ENCODE measurements around the gene SLC5A8. TPM values are rescaled to one million over a fixed set of nuclear protein-coding genes. Genes with fewer than 3 reads are reported as not detected.
A peak's percentile ranks its signal among the peaks of the same experiment; 100 is the strongest.

The SLC5A8 gene, protein sequence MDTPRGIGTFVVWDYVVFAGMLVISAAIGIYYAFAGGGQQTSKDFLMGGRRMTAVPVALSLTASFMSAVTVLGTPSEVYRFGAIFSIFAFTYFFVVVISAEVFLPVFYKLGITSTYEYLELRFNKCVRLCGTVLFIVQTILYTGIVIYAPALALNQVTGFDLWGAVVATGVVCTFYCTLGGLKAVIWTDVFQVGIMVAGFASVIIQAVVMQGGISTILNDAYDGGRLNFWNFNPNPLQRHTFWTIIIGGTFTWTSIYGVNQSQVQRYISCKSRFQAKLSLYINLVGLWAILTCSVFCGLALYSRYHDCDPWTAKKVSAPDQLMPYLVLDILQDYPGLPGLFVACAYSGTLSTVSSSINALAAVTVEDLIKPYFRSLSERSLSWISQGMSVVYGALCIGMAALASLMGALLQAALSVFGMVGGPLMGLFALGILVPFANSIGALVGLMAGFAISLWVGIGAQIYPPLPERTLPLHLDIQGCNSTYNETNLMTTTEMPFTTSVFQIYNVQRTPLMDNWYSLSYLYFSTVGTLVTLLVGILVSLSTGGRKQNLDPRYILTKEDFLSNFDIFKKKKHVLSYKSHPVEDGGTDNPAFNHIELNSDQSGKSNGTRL
- total RNA-seq (not detected), polyA plus RNA-seq (not detected)
- long read RNA-seq, donor 1 = 0 reads
- long read RNA-seq, donor 2 = 0 reads

DNA sequence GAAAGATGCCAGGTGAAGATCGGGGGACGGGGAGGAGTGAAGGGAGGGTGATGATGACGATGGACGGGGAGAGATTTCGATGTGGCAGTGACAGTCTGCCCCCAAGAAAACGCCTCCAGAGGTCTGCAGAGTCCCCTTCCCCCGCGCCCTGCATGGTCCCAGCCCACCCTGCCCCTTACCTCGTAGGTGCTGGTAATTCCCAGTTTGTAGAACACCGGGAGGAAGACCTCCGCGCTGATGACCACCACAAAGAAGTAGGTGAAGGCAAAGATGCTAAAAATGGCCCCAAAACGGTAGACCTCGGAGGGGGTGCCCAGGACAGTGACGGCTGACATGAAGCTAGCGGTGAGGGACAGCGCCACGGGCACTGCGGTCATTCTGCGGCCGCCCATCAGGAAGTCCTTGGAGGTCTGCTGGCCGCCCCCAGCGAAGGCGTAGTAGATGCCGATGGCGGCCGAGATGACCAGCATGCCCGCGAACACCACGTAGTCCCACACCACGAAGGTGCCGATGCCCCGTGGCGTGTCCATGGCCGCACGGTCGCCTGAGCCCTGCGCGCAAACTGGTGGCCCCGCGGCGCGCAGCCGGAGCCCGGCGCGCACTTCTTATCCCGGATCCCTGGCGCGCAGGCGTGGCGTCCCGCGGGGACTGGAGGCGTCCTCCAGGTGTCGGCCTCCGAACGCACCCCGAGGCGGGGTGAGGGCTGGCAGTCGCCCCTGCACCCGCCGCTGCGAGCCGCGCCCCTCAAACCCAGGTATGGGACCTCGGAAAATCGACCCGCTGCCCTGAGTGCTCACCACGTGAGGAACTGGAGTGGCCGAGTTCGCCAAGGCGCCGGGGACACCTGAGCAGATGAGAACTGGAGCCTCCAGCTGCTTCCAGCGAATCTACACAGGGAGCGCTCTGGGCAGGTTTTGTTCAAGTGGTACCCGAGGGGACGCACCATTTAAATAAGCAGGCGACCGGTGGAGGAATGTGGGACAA lies at the start of gene SLC5A8:
Gene SLC5A8 (minus strand): TSS at position 920 of the 984 bp plus-strand sequence. CDS start 390 bp downstream, at position 530.
- Histone ChIP-seq H3K4me1 (ENCODE audit: control insufficient read depth in 1 of 2, insufficient read depth in 2 of 2, low read length in 2 of 2) (no peaks in the 10 kb centered on the region), H3K27ac (ENCODE audit: low read depth in 1 of 2, low read length in 2 of 2) (no peak within 1 kb of the TSS), H3K9me3 (ENCODE audit: control insufficient read depth, low read length) (peaks cover 1% of the 10 kb centered on the region), H3K27me3 (ENCODE audit: control insufficient read depth in 1 of 2, insufficient read depth in 2 of 2, low read length in 1 of 2) (peaks cover 0 to 2% of the 10 kb centered on the region in 2 donors), H3K4me3 (ENCODE audit: low read length in 2 of 2) (no peak within 1 kb of the TSS), H3K36me3 (ENCODE audit: control insufficient read depth in 1 of 2, insufficient read depth in 2 of 2, low read length in 1 of 2) (no peaks in the 10 kb centered on the region)
- intact Hi-C loops (cut with DNase I) = no loop called here
- 6 to 7% methylated on average over 77 to 80 of the region's 80 CpGs for WGBS, 2 donors
- DNase-seq (no peak), ATAC-seq (ENCODE audit: low FRiP score) (no peak)

DNA sequence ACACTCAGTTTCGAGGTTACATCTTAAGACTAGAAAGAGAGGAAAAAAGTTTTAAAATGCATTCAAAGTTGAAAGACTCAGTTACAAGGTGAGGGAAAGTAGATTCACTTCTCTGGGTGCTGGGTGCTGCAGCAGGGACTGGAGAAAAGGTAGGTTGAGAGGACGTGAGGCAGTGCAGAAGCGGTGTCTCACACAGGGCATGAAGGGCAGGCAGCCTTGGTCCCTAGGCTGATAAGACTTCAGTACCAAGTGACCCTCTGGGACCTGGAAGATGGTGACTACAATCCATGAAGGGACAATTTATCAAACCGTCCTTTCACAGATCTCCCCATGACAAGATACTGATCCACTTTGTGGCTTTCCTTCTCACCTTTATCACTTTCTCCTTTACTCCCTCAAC lies 47.3 kb upstream of the SLC5A8 start:
- H3K4me1 ChIP-seq (ENCODE audit: control insufficient read depth in 1 of 2, insufficient read depth in 2 of 2, low read length in 2 of 2) = peaks cover 0 to 1% of the 10 kb centered on the region in 2 donors
- WGBS, 2 donors = 80 to 82% methylated on average over 4 of the region's 4 CpGs

DNA sequence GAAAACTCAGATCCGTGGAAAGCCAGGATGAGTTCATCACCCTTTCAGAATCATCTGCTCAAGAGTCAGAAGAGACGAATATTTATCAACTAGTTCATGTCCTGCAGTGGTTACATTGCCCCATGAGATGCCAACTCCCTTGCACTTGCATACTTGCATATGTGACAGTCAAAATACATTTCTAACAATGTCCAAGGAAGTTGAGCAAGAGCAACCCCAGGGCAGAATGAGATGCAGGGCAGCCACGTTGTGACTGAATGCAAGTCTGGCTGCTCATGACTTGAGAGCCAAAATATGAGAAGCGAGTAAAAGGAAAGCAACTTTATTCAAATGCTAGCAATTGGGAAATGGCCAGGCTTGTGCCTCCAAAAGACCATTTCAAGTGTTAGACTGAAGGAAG lies 46.2 kb upstream of the SLC5A8 start:
- no peaks in the 10 kb centered on the region for H3K27me3 ChIP-seq (ENCODE audit: control insufficient read depth in 1 of 2, insufficient read depth in 2 of 2, low read length in 1 of 2)
- no peak for DNase-seq
- 58 to 63% methylated on average over 4 of the region's 4 CpGs for WGBS, 2 donors

More for the DNA sequence above, 47.3 kb upstream of the SLC5A8 start:
- ATAC-seq (ENCODE audit: low FRiP score) (no peak), DNase-seq (no peak)
- no peaks in the 10 kb centered on the region for H3K27me3 ChIP-seq (ENCODE audit: control insufficient read depth in 1 of 2, insufficient read depth in 2 of 2, low read length in 1 of 2)
- no peaks in the 10 kb centered on the region for H3K36me3 ChIP-seq (ENCODE audit: control insufficient read depth in 1 of 2, insufficient read depth in 2 of 2, low read length in 1 of 2)
- H3K9me3 ChIP-seq (ENCODE audit: control insufficient read depth, low read length) = peaks cover 3% of the 10 kb centered on the region
- H3K4me3 ChIP-seq (ENCODE audit: low read length in 2 of 2) = no peak overlapping the region
- H3K27ac ChIP-seq (ENCODE audit: low read depth in 1 of 2, low read length in 2 of 2) = no peak overlapping the region
- intact Hi-C loops (cut with DNase I) = no loop called here

DNA sequence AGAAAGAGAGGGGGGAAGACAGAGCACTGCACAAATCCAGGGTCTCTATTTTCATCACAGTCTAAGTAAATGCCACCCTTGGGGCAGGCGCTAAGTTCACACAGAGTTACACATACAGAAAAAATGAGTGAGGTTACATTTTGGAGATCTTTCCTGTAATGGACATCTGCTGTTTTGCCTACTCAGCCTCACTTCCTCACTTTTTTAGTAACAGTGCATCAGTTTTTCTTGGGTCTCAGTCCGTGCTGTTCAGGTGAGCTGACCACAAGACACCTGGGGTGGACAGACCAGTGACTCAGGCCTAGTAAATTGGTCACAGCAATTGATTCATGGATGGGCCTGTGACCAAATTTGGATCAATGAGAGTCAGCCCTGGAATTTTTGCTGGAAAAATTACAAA lies 33.6 kb upstream of the SLC5A8 start:
- peaks cover 0 to 2% of the 10 kb centered on the region in 2 donors for H3K27me3 ChIP-seq (ENCODE audit: control insufficient read depth in 1 of 2, insufficient read depth in 2 of 2, low read length in 1 of 2)
- peaks cover 3% of the 10 kb centered on the region for H3K9me3 ChIP-seq (ENCODE audit: control insufficient read depth, low read length)
- H3K27ac ChIP-seq (ENCODE audit: low read depth in 1 of 2, low read length in 2 of 2) = no peak overlapping the region
- WGBS, 2 donors = 80 to 85% methylated on average over 2 of the region's 2 CpGs
- no peak overlapping the region for H3K4me3 ChIP-seq (ENCODE audit: low read length in 2 of 2)
- no peaks in the 10 kb centered on the region for H3K4me1 ChIP-seq (ENCODE audit: control insufficient read depth in 1 of 2, insufficient read depth in 2 of 2, low read length in 2 of 2)
- intact Hi-C loops (cut with DNase I) = no loop called here
- DNase-seq = no peak
- H3K36me3 ChIP-seq (ENCODE audit: control insufficient read depth in 1 of 2, insufficient read depth in 2 of 2, low read length in 1 of 2) = no peaks in the 10 kb centered on the region
- no peak for ATAC-seq (ENCODE audit: low FRiP score)

More for the DNA sequence above, 46.2 kb upstream of the SLC5A8 start:
- Histone ChIP-seq H3K4me3 (ENCODE audit: low read length in 2 of 2) (no peak overlapping the region), H3K27ac (ENCODE audit: low read depth in 1 of 2, low read length in 2 of 2) (no peak overlapping the region), H3K4me1 (ENCODE audit: control insufficient read depth in 1 of 2, insufficient read depth in 2 of 2, low read length in 2 of 2) (peaks cover 0 to 1% of the 10 kb centered on the region in 2 donors), H3K9me3 (ENCODE audit: control insufficient read depth, low read length) (peaks cover 3% of the 10 kb centered on the region), H3K36me3 (ENCODE audit: control insufficient read depth in 1 of 2, insufficient read depth in 2 of 2, low read length in 1 of 2) (no peaks in the 10 kb centered on the region)
- intact Hi-C loops (cut with DNase I) = no loop called here
- ATAC-seq (ENCODE audit: low FRiP score) = no peak

DNA sequence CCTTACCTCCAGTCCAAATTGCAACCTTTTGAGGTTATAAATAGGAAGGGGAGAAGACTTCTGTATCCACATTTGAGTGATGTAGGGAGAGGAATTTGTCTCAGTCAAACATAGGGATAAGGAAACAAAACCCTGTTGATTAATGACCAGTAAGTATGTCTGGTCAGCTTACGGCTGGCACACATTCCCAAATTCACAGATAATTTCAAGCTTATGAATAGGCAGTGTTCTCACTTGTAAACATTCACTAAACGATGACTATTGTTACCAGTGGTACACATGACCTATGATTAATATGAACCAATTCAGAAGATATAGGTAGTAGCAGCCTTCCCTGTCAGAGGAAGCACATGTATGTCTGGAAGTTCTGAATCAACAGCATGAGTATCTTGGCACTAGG lies 33.0 kb upstream of the SLC5A8 start:
- intact Hi-C loops (cut with DNase I) = no loop called here
- Histone ChIP-seq H3K27me3 (ENCODE audit: control insufficient read depth in 1 of 2, insufficient read depth in 2 of 2, low read length in 1 of 2) (peaks cover 0 to 2% of the 10 kb centered on the region in 2 donors), H3K36me3 (ENCODE audit: control insufficient read depth in 1 of 2, insufficient read depth in 2 of 2, low read length in 1 of 2) (no peaks in the 10 kb centered on the region), H3K9me3 (ENCODE audit: control insufficient read depth, low read length) (peaks cover 3% of the 10 kb centered on the region), H3K4me3 (ENCODE audit: low read length in 2 of 2) (no peak overlapping the region), H3K27ac (ENCODE audit: low read depth in 1 of 2, low read length in 2 of 2) (no peak overlapping the region), H3K4me1 (ENCODE audit: control insufficient read depth in 1 of 2, insufficient read depth in 2 of 2, low read length in 2 of 2) (no peaks in the 10 kb centered on the region)
- DNase-seq (no peak), ATAC-seq (ENCODE audit: low FRiP score) (no peak)
- 37 to 45% methylated on average over 2 of the region's 2 CpGs for WGBS, 2 donors

DNA sequence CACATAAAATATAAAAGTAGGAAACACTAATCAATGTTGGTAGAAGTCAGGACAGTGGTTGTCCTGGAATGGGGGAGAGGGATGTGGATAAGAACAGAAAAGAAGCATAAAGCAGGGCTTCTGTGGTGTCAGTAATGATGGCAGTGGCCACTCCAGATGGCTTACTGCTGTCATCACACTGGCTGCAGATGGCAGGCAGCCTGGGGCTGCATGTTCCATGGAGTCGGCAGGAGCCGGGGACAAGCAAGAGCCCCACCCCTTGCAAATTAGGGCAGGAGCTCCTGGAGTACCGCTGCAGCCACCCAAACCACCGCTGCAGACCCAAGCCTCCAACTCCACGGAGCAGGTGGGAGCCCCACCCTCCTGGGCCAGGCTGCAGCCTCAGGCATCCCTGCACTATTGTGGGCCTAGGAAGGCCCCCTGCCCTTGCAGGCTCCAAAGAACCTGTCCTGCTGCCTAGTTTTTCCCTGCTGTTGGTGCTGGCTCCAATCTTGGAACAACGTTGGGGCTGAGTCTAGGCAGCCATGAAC lies 28.8 kb upstream of the SLC5A8 start:
- ATAC-seq (ENCODE audit: low FRiP score) (peak; percentile 57), DNase-seq (no peak)
- Histone ChIP-seq H3K9me3 (ENCODE audit: control insufficient read depth, low read length) (peaks cover 3% of the 10 kb centered on the region), H3K4me1 (ENCODE audit: control insufficient read depth in 1 of 2, insufficient read depth in 2 of 2, low read length in 2 of 2) (no peaks in the 10 kb centered on the region), H3K27ac (ENCODE audit: low read depth in 1 of 2, low read length in 2 of 2) (no peak overlapping the region), H3K36me3 (ENCODE audit: control insufficient read depth in 1 of 2, insufficient read depth in 2 of 2, low read length in 1 of 2) (no peaks in the 10 kb centered on the region), H3K4me3 (ENCODE audit: low read length in 2 of 2) (no peak overlapping the region), H3K27me3 (ENCODE audit: control insufficient read depth in 1 of 2, insufficient read depth in 2 of 2, low read length in 1 of 2) (peaks cover 0 to 2% of the 10 kb centered on the region in 2 donors)
- 71 to 84% methylated on average over 6 of the region's 6 CpGs for WGBS, 2 donors
- intact Hi-C loops (cut with DNase I) = no loop called here

DNA sequence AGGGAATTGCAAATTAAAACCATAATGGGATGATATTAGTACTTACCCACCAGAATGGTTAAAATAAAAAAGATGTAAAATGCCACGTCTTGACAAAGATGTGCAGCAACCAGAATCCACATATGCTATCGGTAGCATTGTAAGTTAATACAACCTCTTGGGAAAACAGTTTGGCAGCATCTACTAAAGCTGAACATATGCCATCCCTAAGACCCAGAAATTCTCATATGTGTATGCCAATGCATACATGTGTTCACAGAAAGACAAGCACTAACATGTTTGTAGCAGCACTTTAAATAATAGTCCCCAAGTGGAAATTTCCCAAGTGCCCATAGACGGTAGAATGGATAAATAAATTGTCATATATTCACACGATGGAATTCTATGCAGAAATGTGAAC lies 28.3 kb upstream of the SLC5A8 start:
- Histone ChIP-seq H3K9me3 (ENCODE audit: control insufficient read depth, low read length) (peaks cover 3% of the 10 kb centered on the region), H3K27ac (ENCODE audit: low read depth in 1 of 2, low read length in 2 of 2) (no peak overlapping the region), H3K27me3 (ENCODE audit: control insufficient read depth in 1 of 2, insufficient read depth in 2 of 2, low read length in 1 of 2) (peaks cover 0 to 2% of the 10 kb centered on the region in 2 donors), H3K36me3 (ENCODE audit: control insufficient read depth in 1 of 2, insufficient read depth in 2 of 2, low read length in 1 of 2) (no peaks in the 10 kb centered on the region), H3K4me3 (ENCODE audit: low read length in 2 of 2) (no peak overlapping the region), H3K4me1 (ENCODE audit: control insufficient read depth in 1 of 2, insufficient read depth in 2 of 2, low read length in 2 of 2) (no peaks in the 10 kb centered on the region)
- DNase-seq (no peak), ATAC-seq (ENCODE audit: low FRiP score) (no peak)
- 42 to 50% methylated on average over 4 of the region's 4 CpGs for WGBS, 2 donors
- intact Hi-C loops (cut with DNase I) = no loop called here

DNA sequence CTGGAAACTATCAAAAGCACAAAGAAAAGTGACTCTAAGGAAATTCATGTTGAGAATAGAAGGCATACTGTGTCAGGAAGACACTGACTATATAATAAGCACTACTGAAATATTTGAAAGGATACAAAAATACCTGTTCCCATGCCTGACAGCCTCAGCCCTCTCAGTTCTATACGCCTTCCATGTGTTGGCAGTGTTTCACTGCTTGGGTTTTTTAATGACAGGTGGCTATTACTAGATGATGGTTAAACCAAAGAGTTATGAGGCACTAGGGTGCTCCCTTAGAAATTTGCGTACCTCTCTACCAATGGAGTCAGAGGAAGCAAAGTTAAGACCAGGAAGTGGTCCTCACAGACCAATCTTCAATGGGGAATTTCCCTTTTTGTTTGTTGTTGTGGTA lies 25.6 kb upstream of the SLC5A8 start:
- WGBS, 2 donors = 81 to 86% methylated on average over 2 of the region's 2 CpGs
- intact Hi-C loops (cut with DNase I) = no loop called here
- Histone ChIP-seq H3K27me3 (ENCODE audit: control insufficient read depth in 1 of 2, insufficient read depth in 2 of 2, low read length in 1 of 2) (no peaks in the 10 kb centered on the region), H3K4me1 (ENCODE audit: control insufficient read depth in 1 of 2, insufficient read depth in 2 of 2, low read length in 2 of 2) (no peaks in the 10 kb centered on the region), H3K27ac (ENCODE audit: low read depth in 1 of 2, low read length in 2 of 2) (no peak overlapping the region), H3K4me3 (ENCODE audit: low read length in 2 of 2) (no peak overlapping the region), H3K36me3 (ENCODE audit: control insufficient read depth in 1 of 2, insufficient read depth in 2 of 2, low read length in 1 of 2) (no peaks in the 10 kb centered on the region), H3K9me3 (ENCODE audit: control insufficient read depth, low read length) (no peaks in the 10 kb centered on the region)
- DNase-seq (no peak), ATAC-seq (ENCODE audit: low FRiP score) (no peak)
